Breast epithelium (tissue), 4 donors: ENCODE data around the gene TCF23. TPM values are rescaled to one million over a fixed set of nuclear protein-coding genes. Genes with fewer than 3 reads are reported as not detected.

Experiments
- DNase-seq, 2 donors: peaks; one replicate each; pipeline ENCODE4 v3.0.0-alpha.2; 2019; ENCODE audit warnings: low spot score in 2 of 2
- H3K27ac ChIP-seq, 2 donors: fragments of 200-600 bp; sonication (generic) in 1 of 2; one replicate each; pipeline ENCODE4 v1.5.1; 2016 to 2019; ENCODE audit warnings: mild to moderate bottlenecking in 1 of 2
- H3K27me3 ChIP-seq, 2 donors: fragments of 200-600 bp; sonication (generic) in 1 of 2; one replicate each; pipeline versions ENCODE4 v1.5.1 to v1.6.0; 2017 to 2019; ENCODE audit warnings: control low read depth in 1 of 2, mild to moderate bottlenecking in 1 of 2
- H3K36me3 ChIP-seq: fragments of 200-600 bp; one replicate; pipeline ENCODE4 v1.5.1; 2019
- H3K4me1 ChIP-seq, 2 donors: fragments of 200-600 bp; sonication (generic); one replicate each; pipeline ENCODE4 v1.5.1; 2016 to 2019; ENCODE audit warnings: control low read depth in 1 of 2
- H3K4me3 ChIP-seq, 3 donors: fragments of 200-600 bp; sonication (generic); 1 replicate in 2 of 3; 2 replicates in 1 of 3; pipeline ENCODE4 v1.5.1; 2016 to 2019; ENCODE audit warnings: mild to moderate bottlenecking in 3 of 3, moderate library complexity in 2 of 3
- H3K9me3 ChIP-seq, 2 donors: fragments of 200-600 bp; sonication (generic) in 1 of 2; one replicate each; pipeline ENCODE4 v1.5.1; 2016 to 2019; ENCODE audit warnings: control low read depth in 1 of 2
- CTCF ChIP-seq, 3 donors: fragments of 450-650 bp; IDR thresholded peaks; one replicate each; pipeline ENCODE4 v1.5.1; 2016 to 2017; ENCODE audit warnings: antibody characterized with exemption in 3 of 3, mild to moderate bottlenecking in 3 of 3, moderate library complexity in 3 of 3
- POLR2A ChIP-seq: fragments of 450-650 bp; IDR thresholded peaks from one replicate; pipeline ENCODE4 v1.6.1; 2016; ENCODE audit warnings: antibody characterized with exemption, mild to moderate bottlenecking, moderate library complexity
- POLR2AphosphoS5 ChIP-seq, 3 donors: sonication (generic); formaldehyde crosslinking; IDR thresholded peaks; one replicate each; pipeline ENCODE4 v1.6.1; 2017; ENCODE audit warnings: antibody characterized with exemption in 3 of 3
- intact Hi-C: fragments of 100-400 bp; cut with DNase I; formaldehyde crosslinking; loops from one replicate; pipeline ENCODE4 v1.15.1; 2023; ENCODE audit warnings: low total_unique reads
- total RNA-seq, 3 donors: library from RNA; depleted of rRNA; stranded (reverse); fragments of >200 nt; gene quantifications; one replicate each; pipeline ENCODE4 v1.1.0, GENCODE V29; 2016

TCF23 gene
- total RNA-seq, 3 donors from 2014 or later: not detected

GRCh38 chr2:27184115-27184514 is 35.3 kb downstream of the TCF23 start:
- Histone ChIP-seq H3K9me3 (no peaks in the 10 kb centered on the region), H3K36me3 (no peaks in the 10 kb centered on the region), H3K27me3 (no peaks in the 10 kb centered on the region), H3K4me1 (peaks cover 0 to 8% of the 10 kb centered on the region in 2 donors), H3K4me3 (no peak overlapping the region), H3K27ac (peak overlapping the region; percentile 72 to 91)
- DNase-seq: no peak
- TF ChIP-seq POLR2A: no peak
- TF ChIP-seq POLR2AphosphoS5 (IDR thresholded peaks at IDR 0.05): peak in 1 of 3 donors; percentile 79
- intact Hi-C loops: no loop called here

GRCh38 chr2:27185331-27186026 is 36.7 kb downstream of the TCF23 start:
- Histone ChIP-seq H3K27ac (peak overlapping the region; percentile 72 to 91), H3K9me3 (no peaks in the 10 kb centered on the region), H3K4me1 (peaks cover 0 to 8% of the 10 kb centered on the region in 2 donors), H3K27me3 (no peaks in the 10 kb centered on the region), H3K4me3 (no peak overlapping the region), H3K36me3 (no peaks in the 10 kb centered on the region)
- intact Hi-C loops: no loop called here
- TF ChIP-seq POLR2A: no peak
- no peak for TF ChIP-seq CTCF (IDR thresholded peaks at IDR 0.05)
- peak; percentile 55 to 60 (median 57) for TF ChIP-seq POLR2AphosphoS5 (IDR thresholded peaks at IDR 0.05)
- no peak for DNase-seq

GRCh38 chr2:27186613-27187345 is 38.0 kb downstream of the TCF23 start:
- H3K4me1 ChIP-seq: no peaks in the 10 kb centered on the region
- no peaks in the 10 kb centered on the region for H3K9me3 ChIP-seq
- DNase-seq: no peak
- H3K27ac ChIP-seq: peak overlapping the region in 1 of 2 donors; percentile 91
- intact Hi-C loops: no loop called here
- H3K36me3 ChIP-seq: no peaks in the 10 kb centered on the region
- H3K27me3 ChIP-seq: no peaks in the 10 kb centered on the region
- TF ChIP-seq POLR2A: no peak
- TF ChIP-seq POLR2AphosphoS5 (IDR thresholded peaks at IDR 0.05): no peak
- TF ChIP-seq CTCF (IDR thresholded peaks at IDR 0.05): no peak
- H3K4me3 ChIP-seq: no peak overlapping the region

GRCh38 chr2:27189989-27190388 is 41.2 kb downstream of the TCF23 start:
- no peaks in the 10 kb centered on the region for H3K9me3 ChIP-seq
- intact Hi-C loops: no loop called here
- H3K27ac ChIP-seq: no peak overlapping the region
- no peaks in the 10 kb centered on the region for H3K36me3 ChIP-seq
- no peak for DNase-seq
- TF ChIP-seq CTCF (IDR thresholded peaks at IDR 0.05) (no peak), POLR2A (no peak), POLR2AphosphoS5 (IDR thresholded peaks at IDR 0.05) (no peak)
- no peaks in the 10 kb centered on the region for H3K4me1 ChIP-seq
- H3K4me3 ChIP-seq: no peak overlapping the region
- no peaks in the 10 kb centered on the region for H3K27me3 ChIP-seq

GRCh38 chr2:27191070-27191829 is 42.4 kb downstream of the TCF23 start:
- Histone ChIP-seq H3K4me1 (no peaks in the 10 kb centered on the region), H3K9me3 (no peaks in the 10 kb centered on the region), H3K27ac (no peak overlapping the region), H3K36me3 (no peaks in the 10 kb centered on the region), H3K4me3 (no peak overlapping the region), H3K27me3 (no peaks in the 10 kb centered on the region)
- intact Hi-C loops: no loop called here
- DNase-seq: peak in 1 of 2 donors; percentile 53
- TF ChIP-seq POLR2A (no peak), CTCF (IDR thresholded peaks at IDR 0.05) (peak; percentile 29 to 56 (median 43))
